IMR-90 (cell line): ENCODE measurements around the gene FRY.

Experiments used
- CHD1 ChIP-seq: IDR thresholded peaks from 2 replicates; pipeline ENCODE4 v1.6.1; 2012; ENCODE audit warnings: low read depth, low read length, improper control_type of control experiment
- CTCF ChIP-seq: conservative IDR thresholded peaks from 2 replicates; pipeline ENCODE4 v1.5.1; 2012; ENCODE audit warnings: mild to moderate bottlenecking, low read depth, low read length, improper control_type of control experiment
- NFE2L2 ChIP-seq: fragments of 150-350 bp; IDR thresholded peaks from 2 replicates; pipeline ENCODE4 v1.6.1; 2016; ENCODE audit warnings: low read depth, mild to moderate bottlenecking, low read length
- POLR2A ChIP-seq: IDR thresholded peaks from 2 replicates; pipeline ENCODE4 v1.6.1; 2012; ENCODE audit warnings: mild to moderate bottlenecking, low read depth, low read length
- RAD21 ChIP-seq: IDR thresholded peaks from 2 replicates; pipeline ENCODE4 v1.6.1; 2012; ENCODE audit warnings: low read length, improper control_type of control experiment
- RCOR1 ChIP-seq: IDR thresholded peaks from 2 replicates; pipeline ENCODE4 v1.6.1; 2012; ENCODE audit warnings: mild to moderate bottlenecking, low read length, improper control_type of control experiment; ENCODE audit not compliant: insufficient replicate concordance

GRCh38 chr13:32257649-32258048 is 226.1 kb downstream of the FRY start:
- TF ChIP-seq RAD21 (no peak), NFE2L2 (no peak), CTCF (no peak), CHD1 (no peak), POLR2A (no peak), RCOR1 (no peak)
